Activated CD4-positive, CD25-positive, alpha-beta regulatory T cell (primary cell): Measurements from ENCODE around the gene RASGEF1B.
A peak's percentile ranks its signal among the peaks of the same experiment; 100 is the strongest.
"Not testable (repeated sequence)": the region's sequence is repeated elsewhere in the genome, so short reads cannot be mapped to it uniquely, and the experiment has no call there.

Experiments used
- DNase-seq, 4 experiments: peaks; one replicate each; lab custom pipeline; 2025; lab: John Stamatoyannopoulos, UW

The RASGEF1B gene

GRCh38 chr4:81498046-81498445, 26.3 kb upstream of the RASGEF1B start:
- DNase-seq = no peak

GRCh38 chr4:81495345-81495744, 23.6 kb upstream of the RASGEF1B start:
- no peak for DNase-seq

GRCh38 chr4:81494031-81494431, 22.3 kb upstream of the RASGEF1B start:
- DNase-seq = no peak

GRCh38 chr4:81492606-81493230, 21.0 kb upstream of the RASGEF1B start:
- no peak for DNase-seq

- DNase-seq = no peak
Measured at GRCh38 chr4:81491943-81492342, 20.2 kb upstream of the RASGEF1B start.

GRCh38 chr4:81490403-81491160, 18.9 kb upstream of the RASGEF1B start:
- DNase-seq = no peak

GRCh38 chr4:81486502-81486901, 14.8 kb upstream of the RASGEF1B start:
- DNase-seq = no peak

GRCh38 chr4:81485310-81485980, 13.7 kb upstream of the RASGEF1B start:
- no peak for DNase-seq

GRCh38 chr4:81482326-81482725, 10.6 kb upstream of the RASGEF1B start:
- DNase-seq = no peak

- no peak for DNase-seq
Measured at GRCh38 chr4:81481151-81481550, 9.4 kb upstream of the RASGEF1B start.

- DNase-seq = not testable (repeated sequence)
Measured at GRCh38 chr4:81479573-81479972, 7.9 kb upstream of the RASGEF1B start.

- not testable (repeated sequence) for DNase-seq
Measured at GRCh38 chr4:81473331-81474265, 1.9 kb upstream of the RASGEF1B start.

GRCh38 chr4:81472281-81473182, 825 bp upstream of the RASGEF1B start:
- peak in 2 of 4 experiments; percentile 20 to 22 for DNase-seq

- peak in 1 of 4 experiments; percentile 27 for DNase-seq
Measured at GRCh38 chr4:81471298-81471587, 464 bp downstream of the RASGEF1B start.

GRCh38 chr4:81470456-81471297, 1.0 kb downstream of the RASGEF1B start:
- DNase-seq = peak in 2 of 4 experiments; percentile 7 to 10

GRCh38 chr4:81469781-81470455, 1.8 kb downstream of the RASGEF1B start:
- no peak for DNase-seq

GRCh38 chr4:81468678-81469077, 3.0 kb downstream of the RASGEF1B start:
- no peak for DNase-seq

GRCh38 chr4:81467672-81467964, 4.1 kb downstream of the RASGEF1B start:
- DNase-seq = no peak

GRCh38 chr4:81466841-81467671, 4.7 kb downstream of the RASGEF1B start:
- peak; percentile 34 to 61 (median 39) for DNase-seq
